Brain microvascular endothelial cell (primary cell): ENCODE measurements around the gene ABLIM2.
A peak's percentile ranks its signal among the peaks of the same experiment; 100 is the strongest.

Source experiments
- DNase-seq: peaks from one replicate; pipeline ENCODE4 v3.0.0-alpha.2; 2020
- H3K27ac ChIP-seq: fragments of 250-450 bp; sonication (Bioruptor Pico); 2 replicates; pipeline ENCODE4 v1.5.1; 2020; ENCODE audit warnings: mild to moderate bottlenecking, moderate library complexity
- H3K27me3 ChIP-seq: fragments of 250-450 bp; sonication (Bioruptor Pico); replicated peaks from 2 replicates; pipeline ENCODE4 v1.5.1; 2020; ENCODE audit warnings: mild to moderate bottlenecking
- H3K36me3 ChIP-seq: fragments of 250-450 bp; sonication (Bioruptor Pico); replicated peaks from 2 replicates; pipeline ENCODE4 v1.5.1; 2020; ENCODE audit warnings: mild to moderate bottlenecking
- H3K4me3 ChIP-seq: 2 replicates; pipeline ENCODE4 v1.5.1; 2011; ENCODE audit warnings: low read depth, mild to moderate bottlenecking, control low read depth, low read length, moderate library complexity
- in situ Hi-C: cut with HindIII; loops from 2 replicates; pipeline ENCODE4 v1.10.0; 2017; ENCODE audit warnings: low sequenced_read_pairs, low pct_ligation_motif_present
- TF ChIP-seq, protein P1 (sequence below): IDR thresholded peaks from 2 replicates; pipeline ENCODE4 v1.5.1; 2011; ENCODE audit warnings: low read depth, mild to moderate bottlenecking, moderate library complexity, low read length, control low read depth, inconsistent platforms; ENCODE audit errors: missing control alignments

Gene ABLIM2

GRCh38 chr4:8022767-8023695, 135.6 kb downstream of the ABLIM2 start:
- H3K27me3 ChIP-seq: peaks cover 20% of the 10 kb centered on the region
- no peaks in the 10 kb centered on the region for H3K36me3 ChIP-seq
- no peak for DNase-seq
- in situ Hi-C loops: no loop called here
- TF ChIP-seq, protein P1, sequence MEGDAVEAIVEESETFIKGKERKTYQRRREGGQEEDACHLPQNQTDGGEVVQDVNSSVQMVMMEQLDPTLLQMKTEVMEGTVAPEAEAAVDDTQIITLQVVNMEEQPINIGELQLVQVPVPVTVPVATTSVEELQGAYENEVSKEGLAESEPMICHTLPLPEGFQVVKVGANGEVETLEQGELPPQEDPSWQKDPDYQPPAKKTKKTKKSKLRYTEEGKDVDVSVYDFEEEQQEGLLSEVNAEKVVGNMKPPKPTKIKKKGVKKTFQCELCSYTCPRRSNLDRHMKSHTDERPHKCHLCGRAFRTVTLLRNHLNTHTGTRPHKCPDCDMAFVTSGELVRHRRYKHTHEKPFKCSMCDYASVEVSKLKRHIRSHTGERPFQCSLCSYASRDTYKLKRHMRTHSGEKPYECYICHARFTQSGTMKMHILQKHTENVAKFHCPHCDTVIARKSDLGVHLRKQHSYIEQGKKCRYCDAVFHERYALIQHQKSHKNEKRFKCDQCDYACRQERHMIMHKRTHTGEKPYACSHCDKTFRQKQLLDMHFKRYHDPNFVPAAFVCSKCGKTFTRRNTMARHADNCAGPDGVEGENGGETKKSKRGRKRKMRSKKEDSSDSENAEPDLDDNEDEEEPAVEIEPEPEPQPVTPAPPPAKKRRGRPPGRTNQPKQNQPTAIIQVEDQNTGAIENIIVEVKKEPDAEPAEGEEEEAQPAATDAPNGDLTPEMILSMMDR: no peak
- no peak overlapping the region for H3K27ac ChIP-seq
- no peak overlapping the region for H3K4me3 ChIP-seq

- Histone ChIP-seq H3K27ac (no peak overlapping the region), H3K36me3 (no peaks in the 10 kb centered on the region), H3K27me3 (peaks cover 16% of the 10 kb centered on the region), H3K4me3 (no peak overlapping the region)
- TF ChIP-seq, protein P1: peak; percentile 24
- DNase-seq: no peak
- in situ Hi-C loops: no loop called here
Observed at GRCh38 chr4:8021796-8022195, 136.8 kb downstream of the ABLIM2 start.

- Histone ChIP-seq H3K27me3 (peaks cover 21% of the 10 kb centered on the region), H3K4me3 (no peak overlapping the region), H3K36me3 (no peaks in the 10 kb centered on the region), H3K27ac (no peak overlapping the region)
- in situ Hi-C loops: no loop called here
- no peak for DNase-seq
- TF ChIP-seq, protein P1: no peak
Observed at GRCh38 chr4:8019396-8020365, 138.9 kb downstream of the ABLIM2 start.

- Histone ChIP-seq H3K36me3 (no peaks in the 10 kb centered on the region), H3K4me3 (no peak overlapping the region), H3K27ac (no peak overlapping the region), H3K27me3 (peaks cover 17% of the 10 kb centered on the region)
- in situ Hi-C loops: no loop called here
- TF ChIP-seq, protein P1: no peak
- DNase-seq: no peak
Observed at GRCh38 chr4:8016527-8016926, 142.1 kb downstream of the ABLIM2 start.

DNA sequence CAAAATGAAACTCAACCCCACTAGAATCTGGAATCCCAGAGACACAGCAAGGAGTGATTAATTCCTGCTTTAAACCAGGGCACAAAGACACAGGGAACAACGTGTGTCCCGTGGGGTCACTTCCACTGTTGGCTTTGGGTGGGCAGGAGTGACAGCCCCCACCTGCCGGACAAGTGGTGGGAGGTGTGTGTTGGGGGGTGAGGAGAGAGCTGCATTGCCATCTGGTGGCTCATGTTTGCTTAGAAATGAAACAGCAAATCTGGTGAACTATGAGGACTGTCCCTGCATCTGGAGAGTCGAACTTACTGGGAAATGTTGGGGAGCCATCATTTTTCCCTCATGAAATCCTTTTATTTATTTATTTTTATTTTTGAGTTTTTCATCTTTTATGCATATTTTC, 143.1 kb downstream of the ABLIM2 start:
- Histone ChIP-seq H3K27ac (no peak overlapping the region), H3K36me3 (no peaks in the 10 kb centered on the region), H3K4me3 (no peak overlapping the region), H3K27me3 (peaks cover 19% of the 10 kb centered on the region)
- in situ Hi-C loops: no loop called here
- TF ChIP-seq, protein P1: peak; percentile 70
- peak; percentile 28 for DNase-seq
